HS-27A (cell line): ENCODE measurements around the gene IL23R.
"Not testable (repeated sequence)": the region's sequence is repeated elsewhere in the genome, so short reads cannot be mapped to it uniquely, and the experiment has no call there.

ENCODE experiments used
- DNase-seq: peaks from one replicate; pipeline ENCODE4 v3.0.0-alpha.2; 2012; ENCODE audit warnings: low read depth, missing footprints

The IL23R gene

GRCh38 chr1:67194209-67194863 lies 28.1 kb downstream of the IL23R start:
- no peak for DNase-seq

GRCh38 chr1:67200755-67201154 lies 34.5 kb downstream of the IL23R start:
- no peak for DNase-seq

DNA sequence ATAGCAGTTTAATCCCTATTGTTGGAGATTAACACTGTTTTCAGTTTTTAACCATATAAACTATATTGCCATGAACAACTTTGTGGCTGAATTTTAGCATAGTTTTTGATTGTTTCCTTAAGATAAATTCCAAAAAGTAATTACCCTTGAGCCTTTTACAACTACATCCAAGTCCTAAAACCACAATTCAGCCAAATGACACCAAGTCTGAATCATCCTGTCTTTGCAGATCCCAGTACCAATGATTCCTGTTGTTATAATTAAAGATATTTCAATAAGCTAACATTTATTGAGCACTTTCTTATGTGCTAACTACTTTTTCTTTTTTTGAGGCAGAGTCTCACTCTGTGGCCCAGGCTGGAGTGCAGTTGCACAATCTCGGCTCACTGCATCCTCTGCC lies 35.6 kb downstream of the IL23R start:
- DNase-seq = no peak

DNA sequence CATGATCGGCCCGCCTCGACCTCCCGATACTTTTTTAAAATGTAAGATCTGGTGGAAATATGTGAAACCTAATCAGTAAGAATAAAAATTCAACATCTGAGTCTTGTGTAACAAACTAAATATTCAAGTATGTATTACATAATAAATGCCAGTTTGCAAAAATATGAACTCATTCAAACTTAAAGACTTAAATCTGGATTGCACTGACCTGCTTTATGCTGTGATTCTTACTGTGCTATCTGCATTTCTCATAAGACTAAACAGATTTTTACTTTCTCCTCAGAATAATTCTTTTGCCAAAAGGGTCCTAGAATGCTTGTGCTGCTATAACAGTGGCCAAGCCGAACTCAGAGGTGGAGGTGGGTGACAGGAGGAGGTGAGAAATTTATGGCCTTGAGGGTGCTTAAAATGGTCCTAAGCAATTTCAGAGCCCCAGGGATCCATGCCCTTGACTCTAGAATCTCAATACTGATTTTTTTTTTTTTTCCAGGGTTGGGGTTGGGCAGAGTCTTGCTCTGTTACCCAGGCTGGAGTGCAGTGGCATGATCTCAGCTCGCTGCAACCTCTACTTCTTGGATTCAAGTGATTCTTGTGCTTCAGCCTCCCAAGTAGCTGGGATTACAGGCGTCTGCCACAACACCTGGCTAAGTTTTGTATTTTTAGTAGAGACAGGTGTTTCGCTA lies 38.2 kb downstream of the IL23R start:
- DNase-seq = no peak

- DNase-seq = not testable (repeated sequence)
These were observed 41.1 kb downstream of the IL23R start for GRCh38 chr1:67207398-67207797.

DNA sequence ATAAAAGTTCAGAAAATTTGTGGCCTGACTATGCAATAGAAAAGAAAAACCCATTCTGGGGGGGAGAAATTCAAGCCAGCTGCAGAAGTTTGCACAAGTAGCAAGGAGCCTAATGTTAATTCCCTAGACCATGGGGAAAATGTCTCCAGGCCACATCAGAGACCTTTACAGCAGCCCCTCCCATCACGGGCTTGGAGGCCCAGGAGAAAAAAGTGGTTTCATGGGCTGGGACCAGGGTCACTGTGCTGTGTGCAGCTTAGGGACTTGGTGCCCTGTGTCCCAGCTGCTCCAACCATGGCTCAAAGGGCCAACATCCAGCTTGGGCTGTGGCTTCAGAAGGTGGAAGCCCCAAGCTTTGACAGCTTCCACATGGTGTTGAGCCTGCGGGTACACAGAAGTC lies 42.0 kb downstream of the IL23R start:
- no peak for DNase-seq

DNA sequence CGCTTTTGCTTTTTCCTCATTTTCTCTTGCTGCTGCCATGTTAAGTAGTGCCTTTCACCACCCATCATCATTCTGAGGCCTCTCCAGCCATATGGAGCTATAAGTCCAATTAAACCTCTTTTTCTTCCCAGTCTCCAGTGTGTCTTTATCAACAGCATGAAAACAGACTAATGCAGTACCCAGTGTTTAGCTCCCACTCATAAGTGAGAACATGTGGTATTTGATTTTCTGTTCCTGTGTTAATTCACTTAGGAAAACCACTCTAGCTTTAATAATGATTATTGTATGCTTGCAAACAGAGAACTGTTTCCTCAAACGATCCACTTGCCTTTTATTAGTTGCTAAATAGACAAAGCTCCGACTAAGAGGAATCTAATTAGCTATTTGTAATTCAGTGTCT lies 43.3 kb downstream of the IL23R start:
- no peak for DNase-seq

DNA sequence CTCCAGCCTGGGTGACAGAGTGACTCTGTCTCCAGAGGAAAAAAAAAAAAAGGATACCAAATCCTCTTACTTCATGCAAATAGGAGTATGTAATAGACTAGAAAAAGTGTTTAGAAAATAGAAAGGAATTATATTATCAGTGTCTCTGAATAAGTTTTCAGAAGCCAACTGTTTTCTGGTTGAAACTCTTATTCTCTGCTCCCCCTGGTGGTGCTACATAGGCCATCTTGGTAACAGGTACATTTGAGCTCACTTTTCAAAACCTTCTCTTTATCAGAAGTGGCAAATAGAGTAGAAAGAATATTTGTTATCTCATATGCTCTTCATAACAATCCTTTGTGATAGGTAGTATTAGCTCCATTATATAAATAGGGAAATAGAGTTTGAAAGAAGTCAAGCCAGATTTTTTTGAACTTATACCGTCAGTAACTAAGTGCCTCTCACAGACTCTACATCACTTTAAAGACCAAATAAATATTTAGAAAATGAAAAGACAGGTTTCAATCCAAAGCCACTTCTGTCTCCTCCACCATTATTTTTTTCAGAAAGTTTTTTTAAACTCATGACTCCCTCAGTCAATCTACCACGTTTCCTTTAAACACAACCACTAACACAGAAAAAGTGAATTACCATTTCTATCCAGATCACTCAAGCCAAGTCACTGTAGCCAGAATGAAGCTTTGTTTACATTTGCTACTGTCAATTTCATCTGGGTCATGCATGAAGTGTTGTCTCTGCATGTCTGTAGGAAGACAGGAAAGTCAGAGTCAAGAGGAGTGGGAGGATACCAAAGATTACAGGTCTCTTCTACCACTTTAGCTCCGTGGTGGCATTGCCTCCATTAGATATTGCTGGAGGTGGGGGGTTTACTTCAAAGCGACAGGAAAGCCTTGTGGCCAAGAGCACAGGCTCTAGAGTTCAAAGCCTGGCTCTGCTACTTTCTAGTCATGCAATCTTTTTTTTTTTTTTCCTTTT lies 45.6 kb downstream of the IL23R start:
- DNase-seq = no peak

DNA sequence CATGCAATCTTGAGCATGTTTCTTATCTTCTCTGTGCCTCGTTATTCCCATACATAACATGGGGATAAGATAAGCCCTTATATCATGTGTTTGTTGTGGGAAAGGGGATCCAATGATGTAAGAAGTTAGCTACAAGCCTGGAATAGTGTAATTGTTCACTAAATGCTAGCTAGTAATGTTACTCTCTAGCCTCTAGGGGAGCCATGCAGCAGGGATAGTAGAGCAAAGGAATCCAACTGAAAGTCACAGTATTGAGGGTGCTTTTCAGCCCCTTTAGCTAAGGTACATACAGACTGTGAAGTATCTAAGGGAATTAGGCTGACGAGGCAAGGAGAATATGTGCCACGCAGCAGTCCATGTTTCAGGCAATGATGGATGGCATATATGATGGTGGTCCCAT lies 46.9 kb downstream of the IL23R start:
- no peak for DNase-seq

DNA sequence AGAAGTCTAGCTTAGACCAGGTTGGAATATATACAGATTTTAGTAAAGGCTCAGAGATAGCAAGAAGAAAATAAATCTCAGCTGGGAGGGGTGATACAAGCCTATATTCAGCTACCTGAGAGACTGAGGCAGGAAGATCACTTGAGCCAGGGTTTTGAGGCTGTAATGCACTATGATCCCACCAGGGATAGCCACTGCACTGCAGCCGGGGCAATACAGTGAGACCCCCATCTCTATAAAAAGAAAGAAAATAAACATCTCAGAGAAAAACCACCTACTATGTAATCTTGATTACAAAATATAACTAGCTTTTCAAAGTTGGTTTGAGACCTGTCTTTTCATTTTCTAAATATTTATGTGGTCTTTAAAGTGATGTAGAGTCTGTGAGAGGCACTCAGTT lies 47.7 kb downstream of the IL23R start:
- DNase-seq = no peak

- no peak for DNase-seq
These were observed 48.3 kb downstream of the IL23R start for GRCh38 chr1:67214420-67215174.

GRCh38 chr1:67216401-67216800 lies 50.1 kb downstream of the IL23R start:
- DNase-seq = no peak

DNA sequence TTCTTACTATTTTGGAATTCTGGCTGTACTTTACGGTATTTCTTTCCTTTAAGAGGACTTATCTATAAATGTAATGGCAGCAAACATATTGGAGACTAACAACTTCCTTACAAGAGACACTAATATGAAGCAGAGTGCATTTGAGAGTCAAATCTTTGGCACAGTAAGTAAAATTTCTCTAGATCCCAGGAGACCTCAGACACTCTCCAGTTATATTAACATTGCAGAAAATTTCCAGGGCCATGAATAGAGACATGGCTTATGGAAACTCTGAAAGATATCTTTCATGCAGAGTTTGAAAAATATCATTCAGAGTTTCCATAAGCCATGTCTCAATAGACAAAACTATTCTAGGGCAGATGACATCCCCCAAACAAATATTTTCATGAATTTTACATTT lies 51.2 kb downstream of the IL23R start:
- no peak for DNase-seq

- no peak for DNase-seq
These were observed 51.7 kb downstream of the IL23R start for GRCh38 chr1:67217938-67218337.

- no peak for DNase-seq
These were observed 58.6 kb downstream of the IL23R start for GRCh38 chr1:67224856-67225255.

DNA sequence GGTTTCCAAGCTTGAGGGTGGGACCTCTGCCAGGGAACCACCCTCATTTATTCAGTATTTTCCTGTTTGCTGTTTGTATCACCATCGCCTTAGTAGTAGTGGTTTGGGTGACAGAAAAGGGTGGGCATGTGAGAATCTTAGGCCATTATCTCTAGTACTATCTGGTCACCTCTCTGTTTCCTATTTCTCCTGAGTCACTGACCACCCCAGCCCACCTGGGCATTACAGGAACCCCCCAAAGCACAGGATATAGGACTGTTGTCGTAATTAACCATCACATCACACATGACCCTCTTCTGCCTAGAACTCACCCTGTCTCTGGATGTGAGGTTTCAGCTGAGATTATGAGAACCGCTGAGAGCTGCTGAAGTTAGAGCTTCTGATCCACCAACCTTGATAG lies 60.4 kb downstream of the IL23R start:
- DNase-seq = no peak

GRCh38 chr1:67227196-67227595 lies 60.9 kb downstream of the IL23R start:
- DNase-seq = no peak

DNA sequence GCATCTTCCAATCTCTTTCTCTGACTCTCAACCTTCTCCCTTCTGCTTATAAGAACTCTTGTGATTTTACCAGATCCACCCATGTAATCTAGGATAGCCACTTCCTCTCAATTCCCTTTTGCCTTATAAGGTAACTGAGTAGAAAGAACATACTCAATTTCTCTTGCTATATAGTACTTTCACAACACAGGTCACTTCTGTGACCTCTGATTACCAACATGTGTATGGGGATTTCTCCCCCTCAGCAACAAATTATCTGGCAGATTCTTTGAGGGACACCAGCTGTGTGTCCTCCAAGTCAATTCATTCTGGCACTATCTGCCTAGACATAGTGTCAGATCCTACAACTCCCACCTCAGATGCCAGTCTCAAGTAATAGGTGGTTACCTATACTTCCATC lies 62.5 kb downstream of the IL23R start:
- DNase-seq = no peak

DNA sequence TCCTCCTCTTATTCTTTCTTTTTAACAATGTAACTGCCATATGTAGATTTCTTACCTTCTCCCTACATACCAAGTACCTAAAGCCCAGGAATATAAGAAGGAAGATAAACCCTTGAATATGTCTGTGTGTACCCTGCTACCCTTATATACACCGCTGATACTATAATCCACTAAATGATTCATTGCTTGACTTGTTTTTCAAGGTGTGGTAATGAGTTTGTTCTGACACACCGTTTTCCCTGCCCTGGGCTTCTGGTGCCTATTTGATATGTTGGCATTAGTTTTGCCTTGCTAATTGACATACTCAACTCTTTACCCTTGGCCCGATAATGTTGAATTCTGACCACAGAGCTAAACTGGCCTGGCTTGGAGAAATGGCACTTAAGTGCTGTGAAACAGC lies 64.3 kb downstream of the IL23R start:
- DNase-seq = no peak

DNA sequence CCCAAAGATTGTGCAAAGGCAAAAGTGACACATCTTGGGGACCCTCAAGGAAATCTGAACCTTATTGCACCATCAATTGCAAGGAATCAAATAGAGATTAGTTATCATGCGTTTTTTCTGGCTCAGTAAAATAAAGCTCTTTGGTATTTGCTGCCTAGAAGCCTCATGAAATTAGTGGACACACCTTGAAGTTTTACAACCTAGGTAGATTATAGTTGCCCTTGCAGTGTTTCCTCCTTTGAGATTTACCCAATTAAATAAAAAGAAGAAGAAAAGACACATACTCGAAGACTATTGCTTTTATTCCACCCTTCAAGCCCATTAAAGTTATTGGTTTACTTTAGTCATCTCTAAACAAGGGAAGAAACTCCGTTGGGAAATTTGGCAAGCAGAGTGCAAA lies 70.0 kb downstream of the IL23R start:
- no peak for DNase-seq

DNA sequence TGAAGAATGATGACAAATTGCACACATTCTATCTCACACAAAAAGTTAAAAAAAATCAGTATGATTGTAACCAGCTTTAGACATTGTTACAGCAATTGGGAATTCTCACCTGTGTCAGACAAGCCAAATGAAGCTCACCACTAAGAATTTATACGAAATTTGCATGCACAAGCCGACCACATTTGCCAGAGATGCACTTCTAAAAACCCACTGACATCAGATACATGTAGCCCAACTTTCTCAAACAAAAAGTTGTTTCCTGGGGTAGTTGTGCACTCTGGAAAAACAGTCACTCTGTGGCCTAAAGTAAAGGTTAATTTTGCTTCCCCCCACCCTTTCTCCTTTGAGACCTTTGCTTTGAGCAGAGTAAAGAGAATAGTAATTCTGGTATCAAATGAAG lies 73.5 kb downstream of the IL23R start:
- no peak for DNase-seq

- no peak for DNase-seq
These were observed 75.0 kb downstream of the IL23R start for GRCh38 chr1:67241200-67241746.
